Ishikawa (cell line): ENCODE data around the gene STMP1.

ENCODE experiments used
- CEBPB ChIP-seq: IDR thresholded peaks from 2 replicates; pipeline ENCODE4 v1.6.1; 2012
- CREB1 ChIP-seq: IDR thresholded peaks from 2 replicates; pipeline ENCODE4 v1.6.1; 2012; ENCODE audit warnings: low read depth
- EGR1 ChIP-seq: IDR thresholded peaks from 2 replicates; pipeline ENCODE4 v1.6.1; 2012
- EP300 ChIP-seq: IDR thresholded peaks from 2 replicates; pipeline ENCODE4 v1.6.1; 2012; ENCODE audit warnings: borderline replicate concordance
- FOXM1 ChIP-seq: IDR thresholded peaks from 2 replicates; pipeline ENCODE4 v1.6.1; 2012; ENCODE audit warnings: low read depth, borderline replicate concordance
- NFIC ChIP-seq: IDR thresholded peaks from 2 replicates; pipeline ENCODE4 v1.6.1; 2012
- RAD21 ChIP-seq: IDR thresholded peaks from 2 replicates; pipeline ENCODE4 v1.6.1; 2012; ENCODE audit warnings: low read depth
- REST ChIP-seq: IDR thresholded peaks from 2 replicates; pipeline ENCODE4 v1.6.1; 2012; ENCODE audit warnings: low read depth, mild to moderate bottlenecking
- TAF1 ChIP-seq: IDR thresholded peaks from 2 replicates; pipeline ENCODE4 v1.6.1; 2012; ENCODE audit warnings: low read depth, mild to moderate bottlenecking
- TCF12 ChIP-seq: IDR thresholded peaks from 2 replicates; pipeline ENCODE4 v1.6.1; 2012; ENCODE audit warnings: low read depth
- TEAD4 ChIP-seq: IDR thresholded peaks from 2 replicates; pipeline ENCODE4 v1.6.1; 2012
- YY1 ChIP-seq: IDR thresholded peaks from 2 replicates; pipeline ENCODE4 v1.6.1; 2012; ENCODE audit warnings: low read depth
- ZBTB7A ChIP-seq: IDR thresholded peaks from 2 replicates; pipeline ENCODE4 v1.6.1; 2012; ENCODE audit warnings: low read depth
- TF ChIP-seq, protein P1 (sequence below): IDR thresholded peaks from 2 replicates; pipeline ENCODE4 v1.6.1; 2012
- TF ChIP-seq, protein P2 (sequence below): IDR thresholded peaks from 2 replicates; pipeline ENCODE4 v1.6.1; 2012

The STMP1 gene

DNA sequence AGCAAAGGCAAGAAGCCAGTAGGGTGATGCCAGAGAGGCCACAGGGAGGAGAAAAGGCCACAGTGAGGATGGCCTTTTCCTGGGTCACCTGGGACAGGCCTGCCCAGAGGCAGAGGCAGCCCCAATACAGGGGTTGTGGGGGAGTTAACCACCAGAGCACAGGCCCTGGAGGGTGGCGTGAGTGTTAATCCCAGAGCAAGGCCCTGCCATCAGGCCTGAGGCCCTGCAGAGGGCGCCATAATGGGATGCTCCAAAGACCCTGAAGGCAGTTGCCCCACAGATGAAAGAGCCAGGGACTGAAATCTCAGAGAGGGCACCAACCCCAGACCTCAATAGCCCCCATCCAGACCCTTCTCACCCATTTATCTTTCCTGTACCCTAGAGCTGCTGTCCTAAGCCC is 41.8 kb downstream of the STMP1 start:
- TF ChIP-seq, protein P1, sequence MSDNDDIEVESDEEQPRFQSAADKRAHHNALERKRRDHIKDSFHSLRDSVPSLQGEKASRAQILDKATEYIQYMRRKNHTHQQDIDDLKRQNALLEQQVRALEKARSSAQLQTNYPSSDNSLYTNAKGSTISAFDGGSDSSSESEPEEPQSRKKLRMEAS = no peak
- no peak for TF ChIP-seq REST
- TF ChIP-seq TEAD4 = no peak
- no peak for TF ChIP-seq NFIC
- TF ChIP-seq CREB1 = no peak
- no peak for TF ChIP-seq TAF1
- no peak for TF ChIP-seq RAD21
- TF ChIP-seq TCF12 = no peak
- no peak for TF ChIP-seq FOXM1
- TF ChIP-seq YY1 = no peak
- TF ChIP-seq EP300 = no peak

DNA sequence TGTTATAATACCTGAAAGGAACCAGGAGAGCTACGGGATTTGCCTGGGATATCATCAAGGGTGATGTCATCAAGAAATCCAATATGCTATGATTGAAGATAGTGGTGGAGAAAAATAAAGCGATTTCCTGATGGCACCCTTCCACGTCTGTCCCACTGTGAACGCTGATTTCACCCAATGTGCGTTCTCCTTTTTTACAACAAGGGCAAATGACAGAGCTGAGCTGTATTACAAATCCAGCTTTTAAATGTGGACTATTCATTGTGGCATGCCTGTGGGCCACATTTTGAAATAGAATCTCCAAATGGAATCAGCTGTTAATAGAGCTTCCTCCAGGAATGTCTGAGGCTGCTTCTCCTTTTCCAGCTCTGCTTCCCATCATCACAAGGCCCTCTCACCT is 42.4 kb downstream of the STMP1 start:
- TF ChIP-seq TCF12 (no peak), RAD21 (no peak), ZBTB7A (no peak), YY1 (no peak), NFIC (no peak), REST (no peak), TAF1 (no peak), CREB1 (no peak), EP300 (no peak), CEBPB (no peak), FOXM1 (no peak), TEAD4 (no peak), EGR1 (no peak)
- TF ChIP-seq, protein P2, sequence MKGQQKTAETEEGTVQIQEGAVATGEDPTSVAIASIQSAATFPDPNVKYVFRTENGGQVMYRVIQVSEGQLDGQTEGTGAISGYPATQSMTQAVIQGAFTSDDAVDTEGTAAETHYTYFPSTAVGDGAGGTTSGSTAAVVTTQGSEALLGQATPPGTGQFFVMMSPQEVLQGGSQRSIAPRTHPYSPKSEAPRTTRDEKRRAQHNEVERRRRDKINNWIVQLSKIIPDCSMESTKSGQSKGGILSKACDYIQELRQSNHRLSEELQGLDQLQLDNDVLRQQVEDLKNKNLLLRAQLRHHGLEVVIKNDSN = no peak
- TF ChIP-seq, protein P1 = no peak

GRCh38 chr7:135706038-135706742 is 43.9 kb downstream of the STMP1 start:
- TF ChIP-seq ZBTB7A = no peak
- TF ChIP-seq CREB1 = no peak
- TF ChIP-seq EGR1 = no peak
- TF ChIP-seq, protein P2 = no peak
- TF ChIP-seq YY1 = no peak
- no peak for TF ChIP-seq NFIC
- TF ChIP-seq REST = no peak
- no peak for TF ChIP-seq TAF1
- TF ChIP-seq, protein P1 = no peak
- TF ChIP-seq TEAD4 = no peak
- TF ChIP-seq CEBPB = no peak

DNA sequence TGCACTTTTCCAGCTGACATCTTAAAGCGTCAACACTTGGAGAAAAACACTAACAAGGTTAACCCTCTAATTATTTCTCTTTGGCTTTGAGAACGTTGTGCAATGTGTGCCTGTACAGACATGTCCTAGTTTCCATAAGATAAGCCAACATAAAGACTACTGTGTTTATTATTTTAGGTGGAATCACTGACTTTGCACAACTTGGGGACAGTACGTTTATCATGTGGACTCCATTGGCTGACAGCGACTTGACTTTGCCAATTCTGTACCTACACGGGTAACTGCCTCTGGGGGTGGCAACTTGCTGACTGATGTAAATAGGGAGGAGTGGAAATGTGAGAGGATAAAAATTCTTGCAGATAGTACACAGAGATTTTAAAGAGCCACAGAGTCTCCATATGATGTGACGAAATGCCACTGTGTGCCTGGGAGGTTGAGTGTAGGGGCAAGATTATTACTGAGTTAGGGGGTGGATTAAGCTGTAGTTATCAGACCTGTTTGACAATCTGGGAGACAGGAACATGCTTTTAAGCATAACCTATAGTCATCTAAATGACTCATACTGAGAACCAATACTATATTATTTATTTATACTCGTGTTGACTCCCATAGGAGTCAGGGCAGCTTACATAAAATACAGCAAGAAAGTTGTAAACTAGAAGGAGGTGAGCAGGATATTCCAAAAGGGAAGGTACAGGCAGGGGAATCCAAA is 44.7 kb downstream of the STMP1 start:
- TF ChIP-seq, protein P2 = no peak
- TF ChIP-seq TCF12 (no peak), TAF1 (no peak), RAD21 (no peak), EP300 (no peak), TEAD4 (no peak), NFIC (no peak), FOXM1 (no peak), ZBTB7A (no peak), CREB1 (no peak), EGR1 (no peak), REST (no peak), YY1 (no peak), CEBPB (no peak)
- TF ChIP-seq, protein P1 = no peak
